Esophagus squamous epithelium (tissue), 5 donors: Measurements from ENCODE around the gene SLC35F6. TPM values are rescaled to one million over a fixed set of nuclear protein-coding genes. Genes with fewer than 3 reads are reported as not detected.

ENCODE experiments used
- DNase-seq: peaks from one replicate; lab custom pipeline; 2025; lab: John Stamatoyannopoulos, UW
- H3K27ac ChIP-seq, 4 donors: fragments of 200-600 bp; sonication (generic); one replicate each; pipeline ENCODE4 v1.5.1; 2016 to 2019; ENCODE audit warnings: mild to moderate bottlenecking in 1 of 4
- H3K27me3 ChIP-seq, 4 donors: fragments of 200-600 bp; sonication (generic); 1 replicate in 3 of 4; 2 replicates in 1 of 4; pipeline versions ENCODE4 v1.5.1 to v1.6.0; 2017 to 2021; ENCODE audit warnings: antibody characterized with exemption in 1 of 4
- H3K36me3 ChIP-seq, 3 donors: fragments of 200-600 bp; sonication (generic); one replicate each; pipeline ENCODE4 v1.5.1; 2016 to 2019
- H3K4me1 ChIP-seq, 3 donors: fragments of 200-600 bp; sonication (generic); one replicate each; pipeline ENCODE4 v1.5.1; 2017 to 2019
- H3K4me3 ChIP-seq, 4 donors: fragments of 200-600 bp; sonication (generic); 1 replicate in 3 of 4; 2 replicates in 1 of 4; pipeline ENCODE4 v1.5.1; 2016 to 2019; ENCODE audit warnings: mild to moderate bottlenecking in 2 of 4, moderate library complexity in 1 of 4
- H3K9me3 ChIP-seq, 3 donors: fragments of 200-600 bp; sonication (generic); one replicate each; pipeline ENCODE4 v1.5.1; 2016 to 2019
- POLR2A ChIP-seq, 4 donors: fragments of 450-650 bp; IDR thresholded peaks; one replicate each; pipeline ENCODE4 v1.6.1; 2017; ENCODE audit warnings: antibody characterized with exemption in 4 of 4, mild to moderate bottlenecking in 4 of 4, moderate library complexity in 3 of 4
- WGBS, 2 donors: methylation state at CpG; one replicate each; pipeline ENCODE4 v1.1.5; 2018; 5-methylcytosine and 5-hydroxymethylcytosine counted together
- intact Hi-C: fragments of 100-400 bp; cut with DNase I; formaldehyde crosslinking; loops from one replicate; pipeline ENCODE4 v1.15.0; 2022
- total RNA-seq, 4 donors: library from RNA; depleted of rRNA; stranded (reverse); fragments of >200 nt; gene quantifications; one replicate each; pipeline ENCODE4 v1.1.0, GENCODE V29; 2016
- TF ChIP-seq, protein P1 (sequence below), 6 experiments: fragments of 450-650 bp in 4 of 6; fragments of 200-600 bp in 2 of 6; sonication (generic) in 2 of 6; IDR thresholded peaks; one replicate each; pipeline ENCODE4 v1.5.1; 2016 to 2019; ENCODE audit warnings: antibody characterized with exemption in 6 of 6, mild to moderate bottlenecking in 4 of 6, moderate library complexity in 4 of 6
- donor health status: DM: yes; HTN: yes; CAD: no.

SLC35F6 gene
- total RNA-seq, 4 donors from 2014 or later: 39.6 to 61.4 (median 48.0) TPM

DNA sequence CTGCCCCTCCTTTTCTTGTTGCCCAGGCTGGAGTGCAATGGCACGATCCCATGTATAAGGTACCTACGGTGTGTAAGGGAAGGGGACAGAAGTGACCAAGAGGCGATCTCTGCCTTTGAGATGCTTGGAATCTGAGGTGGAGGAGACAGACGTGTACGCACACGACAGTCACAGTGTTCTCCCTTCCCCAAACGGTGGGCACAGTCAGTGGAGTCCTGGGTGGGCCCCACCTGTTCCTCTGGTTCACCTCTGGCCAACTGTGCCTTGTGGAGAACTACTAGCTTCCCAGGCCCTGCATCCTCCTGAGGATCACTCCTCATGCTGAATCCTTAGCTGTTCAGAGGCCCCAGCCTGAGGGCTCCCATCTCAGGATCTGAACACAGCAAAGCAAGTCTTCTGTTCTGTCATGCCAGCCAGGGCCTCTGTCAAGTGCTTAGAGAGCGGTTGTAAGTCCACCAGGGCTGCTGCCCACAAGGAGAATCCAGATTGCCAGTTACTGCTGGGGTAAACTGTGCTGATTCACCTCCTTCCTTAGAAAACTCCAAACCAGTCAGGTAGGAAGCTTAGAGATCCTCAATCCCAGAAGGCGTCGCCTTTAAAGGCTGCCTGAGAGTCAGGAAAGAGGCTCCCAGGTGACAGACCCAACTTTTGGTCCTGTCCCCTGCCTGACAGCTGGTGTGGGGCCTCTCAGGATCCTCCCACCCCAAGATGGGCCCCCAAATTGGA lies 1.6 kb downstream of the SLC35F6 start:
- Histone ChIP-seq H3K4me3 (peak overlapping the region; percentile 64 to 95 (median 92)), H3K27ac (peak overlapping the region; percentile 90 to 98 (median 96)), H3K9me3 (no peaks in the 10 kb centered on the region), H3K27me3 (no peaks in the 10 kb centered on the region), H3K4me1 (peaks cover 52 to 73% (median 62%) of the 10 kb centered on the region in 3 donors), H3K36me3 (no peaks in the 10 kb centered on the region)
- no peak for DNase-seq
- TF ChIP-seq POLR2A (IDR thresholded peaks at IDR 0.05): peak in 1 of 4 donors; percentile 39
- TF ChIP-seq, protein P1, sequence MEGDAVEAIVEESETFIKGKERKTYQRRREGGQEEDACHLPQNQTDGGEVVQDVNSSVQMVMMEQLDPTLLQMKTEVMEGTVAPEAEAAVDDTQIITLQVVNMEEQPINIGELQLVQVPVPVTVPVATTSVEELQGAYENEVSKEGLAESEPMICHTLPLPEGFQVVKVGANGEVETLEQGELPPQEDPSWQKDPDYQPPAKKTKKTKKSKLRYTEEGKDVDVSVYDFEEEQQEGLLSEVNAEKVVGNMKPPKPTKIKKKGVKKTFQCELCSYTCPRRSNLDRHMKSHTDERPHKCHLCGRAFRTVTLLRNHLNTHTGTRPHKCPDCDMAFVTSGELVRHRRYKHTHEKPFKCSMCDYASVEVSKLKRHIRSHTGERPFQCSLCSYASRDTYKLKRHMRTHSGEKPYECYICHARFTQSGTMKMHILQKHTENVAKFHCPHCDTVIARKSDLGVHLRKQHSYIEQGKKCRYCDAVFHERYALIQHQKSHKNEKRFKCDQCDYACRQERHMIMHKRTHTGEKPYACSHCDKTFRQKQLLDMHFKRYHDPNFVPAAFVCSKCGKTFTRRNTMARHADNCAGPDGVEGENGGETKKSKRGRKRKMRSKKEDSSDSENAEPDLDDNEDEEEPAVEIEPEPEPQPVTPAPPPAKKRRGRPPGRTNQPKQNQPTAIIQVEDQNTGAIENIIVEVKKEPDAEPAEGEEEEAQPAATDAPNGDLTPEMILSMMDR (IDR thresholded peaks at IDR 0.05): no peak
- 42 to 70% methylated on average over 7 to 9 of the region's 10 CpGs for WGBS, 2 donors
- intact Hi-C loops: no loop called here

- H3K4me3 ChIP-seq: no peak overlapping the region
- no peaks in the 10 kb centered on the region for H3K27me3 ChIP-seq
- TF ChIP-seq, protein P1 (IDR thresholded peaks at IDR 0.05): no peak
- no peak for DNase-seq
- 38 to 49% methylated on average over 3 to 4 of the region's 5 CpGs for WGBS, 2 donors
- no peaks in the 10 kb centered on the region for H3K9me3 ChIP-seq
- H3K4me1 ChIP-seq: peaks cover 67 to 88% (median 77%) of the 10 kb centered on the region in 3 donors
- peak overlapping the region; percentile 66 to 98 (median 94) for H3K27ac ChIP-seq
- intact Hi-C loops: no loop called here
- H3K36me3 ChIP-seq: no peaks in the 10 kb centered on the region
Observed at GRCh38 chr2:26767129-26767528, 3.0 kb downstream of the SLC35F6 start.

- no peaks in the 10 kb centered on the region for H3K27me3 ChIP-seq
- no peaks in the 10 kb centered on the region for H3K36me3 ChIP-seq
- H3K4me3 ChIP-seq: no peak overlapping the region
- WGBS, 2 donors: 90 to 97% methylated on average over 4 to 5 of the region's 5 CpGs
- intact Hi-C loops: no loop called here
- peak overlapping the region; percentile 79 to 98 (median 94) for H3K27ac ChIP-seq
- H3K9me3 ChIP-seq: no peaks in the 10 kb centered on the region
- no peak for TF ChIP-seq POLR2A (IDR thresholded peaks at IDR 0.05)
- TF ChIP-seq, protein P1 (IDR thresholded peaks at IDR 0.05): no peak
- H3K4me1 ChIP-seq: peaks cover 76 to 97% (median 85%) of the 10 kb centered on the region in 3 donors
- DNase-seq: no peak
Observed at GRCh38 chr2:26767894-26768487, 3.9 kb downstream of the SLC35F6 start.

DNA sequence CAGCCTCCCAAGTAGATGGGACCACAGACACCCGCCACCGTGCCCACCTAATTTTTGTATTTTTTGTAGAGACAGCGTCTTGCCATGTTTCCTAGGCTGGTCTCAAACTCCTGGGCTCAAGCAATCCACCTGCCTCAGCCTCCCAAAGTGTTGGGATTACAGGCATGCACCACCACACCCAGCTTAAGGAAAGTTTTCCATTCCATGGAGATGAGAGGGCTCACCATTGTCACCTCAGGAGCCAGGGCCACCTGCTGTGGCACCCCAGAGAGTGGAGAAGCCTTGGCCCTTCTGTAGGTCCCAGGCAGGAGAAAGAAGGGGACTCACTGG lies 4.6 kb downstream of the SLC35F6 start:
- H3K4me3 ChIP-seq: no peak overlapping the region
- H3K27me3 ChIP-seq: no peaks in the 10 kb centered on the region
- TF ChIP-seq, protein P1 (IDR thresholded peaks at IDR 0.05): no peak
- no peak for TF ChIP-seq POLR2A (IDR thresholded peaks at IDR 0.05)
- intact Hi-C loops: no loop called here
- 100% methylated on average over 1 to 3 of the region's 3 CpGs for WGBS, 2 donors
- peaks cover 76 to 96% (median 84%) of the 10 kb centered on the region in 3 donors for H3K4me1 ChIP-seq
- peaks cover 0 to 5% (median 0%) of the 10 kb centered on the region in 3 donors for H3K36me3 ChIP-seq
- DNase-seq: no peak
- H3K9me3 ChIP-seq: no peaks in the 10 kb centered on the region
- peak overlapping the region; percentile 87 to 98 (median 94) for H3K27ac ChIP-seq
